Keratinocyte (primary cell): Measurements from ENCODE around the gene GRIA4. TPM values are rescaled to one million over a fixed set of nuclear protein-coding genes. Genes with fewer than 3 reads are reported as not detected.

Source experiments
- DNase-seq: peaks from one replicate; pipeline ENCODE4 v3.0.0-alpha.2; 2011; ENCODE audit warnings: low read depth, missing footprints, low spot score
- FAIRE-seq: peaks from 2 replicates; lab custom pipeline; 2011; peaks lifted over from hg19 to GRCh38; lab: Jason Lieb, UNC
- H2AFZ ChIP-seq: 2 replicates; pipeline ENCODE4 v1.6.0; 2012; ENCODE audit warnings: low read length, control low read depth, inconsistent platforms; ENCODE audit not compliant: control insufficient read depth
- H3K27ac ChIP-seq: 2 replicates; pipeline ENCODE4 v1.5.1; 2011; ENCODE audit warnings: low read length; ENCODE audit not compliant: control insufficient read depth, insufficient read depth
- H3K27me3 ChIP-seq: 3 replicates; pipeline ENCODE4 v1.6.0; 2011; ENCODE audit warnings: low read length; ENCODE audit not compliant: control insufficient read depth, insufficient read depth; ENCODE audit errors: extremely low read depth
- H3K36me3 ChIP-seq, 2 experiments: 2 replicates in 1 of 2; 3 replicates in 1 of 2; pipeline ENCODE4 v1.5.1; 2011; ENCODE audit warnings: low read length in 2 of 2, mild to moderate bottlenecking in 1 of 2; ENCODE audit not compliant: control insufficient read depth in 2 of 2, insufficient read depth in 2 of 2; ENCODE audit errors: extremely low read depth in 1 of 2
- H3K4me1 ChIP-seq: 3 replicates; pipeline ENCODE4 v1.5.1; 2011; ENCODE audit warnings: low read length; ENCODE audit not compliant: control insufficient read depth, insufficient read depth; ENCODE audit errors: extremely low read depth
- H3K4me2 ChIP-seq: 3 replicates; pipeline ENCODE4 v1.6.0; 2011; ENCODE audit warnings: low read depth, low read length; ENCODE audit not compliant: control insufficient read depth, insufficient read depth; ENCODE audit errors: extremely low read depth
- H3K4me3 ChIP-seq, 3 experiments: fragments of 200-600 bp in 1 of 3; sonication (generic) in 1 of 3; 2 replicates in 2 of 3; 3 replicates in 1 of 3; pipeline ENCODE4 v1.5.1; 2011 to 2016; ENCODE audit warnings: low read length in 3 of 3, mild to moderate bottlenecking in 3 of 3, control low read depth in 2 of 3, inconsistent platforms in 1 of 3, low read depth in 1 of 3, mixed read lengths in 1 of 3, mixed run types in 1 of 3, moderate library complexity in 1 of 3; ENCODE audit not compliant: control insufficient read depth in 2 of 3, insufficient read depth in 2 of 3; ENCODE audit errors: extremely low read depth in 1 of 3
- H3K79me2 ChIP-seq: 2 replicates; pipeline ENCODE4 v1.6.0; 2012; ENCODE audit warnings: low read length; ENCODE audit not compliant: control insufficient read depth, insufficient read depth
- H3K9ac ChIP-seq: 3 replicates; pipeline ENCODE4 v1.6.0; 2011; ENCODE audit warnings: low read length; ENCODE audit not compliant: control insufficient read depth, insufficient read depth; ENCODE audit errors: extremely low read depth
- H3K9me1 ChIP-seq: 3 replicates; pipeline ENCODE4 v1.6.0; 2011; ENCODE audit warnings: low read length; ENCODE audit not compliant: control insufficient read depth, insufficient read depth; ENCODE audit errors: extremely low read depth
- H3K9me3 ChIP-seq: 2 replicates; pipeline ENCODE4 v1.5.1; 2012; ENCODE audit warnings: low read depth, low read length; ENCODE audit not compliant: control insufficient read depth
- H4K20me1 ChIP-seq: 3 replicates; pipeline ENCODE4 v1.6.0; 2011; ENCODE audit warnings: low read length; ENCODE audit not compliant: control insufficient read depth, insufficient read depth; ENCODE audit errors: extremely low read depth
- CTCF ChIP-seq, 3 experiments: IDR thresholded peaks in 1 of 3; conservative IDR thresholded peaks in 1 of 3; optimal IDR thresholded peaks in 1 of 3; 2 replicates in 2 of 3; 3 replicates in 1 of 3; pipeline versions ENCODE3 to v1.5.1; 2011; ENCODE audit warnings: low read length in 3 of 3, mild to moderate bottlenecking in 3 of 3, moderate library complexity in 2 of 3, control low read depth in 1 of 3, inconsistent platforms in 1 of 3; ENCODE audit not compliant: insufficient read depth in 2 of 3; ENCODE audit errors: extremely low read depth in 1 of 3
- EZH2 ChIP-seq: IDR thresholded peaks from one replicate; pipeline ENCODE4 v1.6.1; 2012; ENCODE audit warnings: inconsistent platforms, mild to moderate bottlenecking, low read length, moderate library complexity
- dilution Hi-C: fragments of 300-500 bp; cut with MboI; formaldehyde crosslinking; loops from one replicate; pipeline ENCODE4 v1.7.0; 2020; ENCODE audit warnings: low sequenced_read_pairs; ENCODE audit not compliant: extremely low pct_ligation_motif_present
- polyA plus RNA-seq, 5 experiments: library from polyadenylated mRNA; depleted of rRNA in 3 of 5; stranded (reverse) in 3 of 5; stranded (forward) in 1 of 5; unstranded in 1 of 5; fragments of >200 nt; gene quantifications; 1 replicate in 1 of 5; 2 replicates in 3 of 5; 3 replicates in 1 of 5; pipeline versions ENCODE4 v1.2.1 to v1.2.3, GENCODE V29; 2011 to 2012; ENCODE audit warnings: missing spikeins in 2 of 5, low read depth in 1 of 5, low replicate concordance in 1 of 5

Gene GRIA4
- polyA plus RNA-seq, 1 donor (not counting 4 experiments of a cell fraction or from before 2014, with no cell fraction given) = not detected

GRCh38 chr11:105618343-105618955, 8.6 kb downstream of the GRIA4 start:
- H3K9me3 ChIP-seq = no peaks in the 10 kb centered on the region
- no peak overlapping the region for H3K9ac ChIP-seq
- no peaks in the 10 kb centered on the region for H3K36me3 ChIP-seq
- H2AFZ ChIP-seq = no peak overlapping the region
- TF ChIP-seq CTCF (optimal IDR thresholded peaks at IDR 0.05 in 1 of 3, IDR thresholded peaks at IDR 0.05 in 1 of 3, conservative IDR thresholded peaks at IDR 0.05 in 1 of 3; ENCODE audit: extremely low read depth in 1 of 3, insufficient read depth in 2 of 3, low read length in 3 of 3) (no peak), EZH2 (no peak)
- DNase-seq (no peak), FAIRE-seq (no peak)
- no peaks in the 10 kb centered on the region for H3K9me1 ChIP-seq
- no peaks in the 10 kb centered on the region for H4K20me1 ChIP-seq
- no peaks in the 10 kb centered on the region for H3K4me1 ChIP-seq
- H3K4me2 ChIP-seq = no peak overlapping the region
- dilution Hi-C loops = no loop called here
- no peaks in the 10 kb centered on the region for H3K79me2 ChIP-seq
- H3K4me3 ChIP-seq = no peak overlapping the region
- no peaks in the 10 kb centered on the region for H3K27me3 ChIP-seq
- no peak overlapping the region for H3K27ac ChIP-seq

GRCh38 chr11:105619556-105619955, 9.7 kb downstream of the GRIA4 start:
- no peak overlapping the region for H3K4me3 ChIP-seq
- TF ChIP-seq EZH2 (no peak), CTCF (optimal IDR thresholded peaks at IDR 0.05 in 1 of 3, IDR thresholded peaks at IDR 0.05 in 1 of 3, conservative IDR thresholded peaks at IDR 0.05 in 1 of 3; ENCODE audit: extremely low read depth in 1 of 3, insufficient read depth in 2 of 3, low read length in 3 of 3) (no peak)
- no peak overlapping the region for H3K27ac ChIP-seq
- DNase-seq = no peak
- dilution Hi-C loops = no loop called here
- no peak overlapping the region for H3K9ac ChIP-seq
- H3K27me3 ChIP-seq = no peaks in the 10 kb centered on the region
- H3K9me1 ChIP-seq = no peaks in the 10 kb centered on the region
- no peaks in the 10 kb centered on the region for H4K20me1 ChIP-seq
- no peak overlapping the region for H2AFZ ChIP-seq
- no peaks in the 10 kb centered on the region for H3K36me3 ChIP-seq
- no peak for FAIRE-seq
- H3K4me1 ChIP-seq = no peaks in the 10 kb centered on the region
- H3K9me3 ChIP-seq = no peaks in the 10 kb centered on the region
- H3K79me2 ChIP-seq = no peaks in the 10 kb centered on the region
- H3K4me2 ChIP-seq = no peak overlapping the region
